ENCODE results near the gene RFPL1.
"Not testable (repeated sequence)": the region's sequence is repeated elsewhere in the genome, so short reads cannot be mapped to it uniquely, and the experiment has no call there.

Gene RFPL1

GRCh38 chr22:29414951-29415591 lies 23.3 kb upstream of the RFPL1 start:
- not testable (repeated sequence) for H3K4me1 ChIP-seq (ENCODE audit: insufficient read depth, low read length); H3K4me3 ChIP-seq (ENCODE audit: low read length); H3K9me3 ChIP-seq (ENCODE audit: low read length); H3K36me3 ChIP-seq (ENCODE audit: insufficient read depth, low read length); H2AFZ ChIP-seq (ENCODE audit: low read depth, low read length); H3K27me3 ChIP-seq (ENCODE audit: insufficient read depth, low read length)

- not testable (repeated sequence) for H3K9me3 ChIP-seq (ENCODE audit: low read length); H3K4me1 ChIP-seq (ENCODE audit: insufficient read depth, low read length); H3K27me3 ChIP-seq (ENCODE audit: insufficient read depth, low read length); H3K4me3 ChIP-seq (ENCODE audit: low read length); H3K36me3 ChIP-seq (ENCODE audit: insufficient read depth, low read length); H2AFZ ChIP-seq (ENCODE audit: low read depth, low read length)
Measured at GRCh38 chr22:29418704-29419103, 19.7 kb upstream of the RFPL1 start.

DNA sequence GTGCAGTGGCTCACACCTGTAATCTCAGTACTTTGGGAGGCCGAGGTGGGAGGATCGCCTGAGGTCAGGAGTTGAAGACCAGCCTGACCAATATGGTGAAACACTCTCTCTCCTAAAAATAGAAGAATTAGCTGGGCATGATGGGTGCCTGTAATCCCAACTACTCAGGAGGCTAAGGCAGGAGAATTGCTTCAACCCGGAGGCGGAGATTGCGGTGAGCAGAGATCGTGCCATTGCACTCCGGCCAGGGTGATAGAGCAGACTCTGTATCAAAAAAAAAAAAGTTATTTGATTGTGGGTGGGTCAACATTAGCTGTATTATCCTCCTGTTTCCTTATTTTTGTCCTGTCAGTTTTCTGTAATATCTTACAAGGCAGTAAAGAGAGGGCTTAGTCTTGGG lies 11.9 kb upstream of the RFPL1 start:
- Histone ChIP-seq H3K27me3 (ENCODE audit: insufficient read depth, low read length) (no peaks in the 10 kb centered on the region), H3K36me3 (ENCODE audit: insufficient read depth, low read length) (no peaks in the 10 kb centered on the region), H3K9me3 (ENCODE audit: low read length) (no peaks in the 10 kb centered on the region), H3K4me3 (ENCODE audit: low read length) (no peak overlapping the region), H3K4me1 (ENCODE audit: insufficient read depth, low read length) (no peaks in the 10 kb centered on the region), H2AFZ (ENCODE audit: low read depth, low read length) (no peak overlapping the region)

- H3K4me3 ChIP-seq (ENCODE audit: low read length), result no peak overlapping the region
- H3K4me1 ChIP-seq (ENCODE audit: insufficient read depth, low read length), result no peaks in the 10 kb centered on the region
- no peaks in the 10 kb centered on the region for H3K9me3 ChIP-seq (ENCODE audit: low read length)
- H2AFZ ChIP-seq (ENCODE audit: low read depth, low read length), result no peak overlapping the region
- no peaks in the 10 kb centered on the region for H3K27me3 ChIP-seq (ENCODE audit: insufficient read depth, low read length)
- H3K36me3 ChIP-seq (ENCODE audit: insufficient read depth, low read length), result no peaks in the 10 kb centered on the region
Measured at GRCh38 chr22:29427176-29427760, 11.1 kb upstream of the RFPL1 start.

DNA sequence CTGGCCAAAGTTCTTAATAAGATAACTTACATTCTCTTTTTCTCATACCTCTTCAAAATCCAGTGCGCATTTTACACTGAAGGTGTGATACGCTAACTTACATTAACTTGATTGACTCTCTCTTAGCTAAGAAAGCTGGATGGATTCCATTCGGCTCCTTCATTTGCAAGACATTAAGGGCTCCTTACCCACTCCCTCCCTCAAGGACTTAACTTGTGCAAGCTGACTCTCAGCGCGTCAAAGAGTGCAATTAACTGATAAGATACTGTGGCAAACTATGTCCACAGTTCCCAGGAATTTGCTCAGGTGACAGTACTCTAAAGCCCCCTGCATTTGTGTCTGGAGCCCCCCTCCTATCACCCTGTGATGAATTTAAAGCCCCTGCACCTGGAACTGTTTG lies 6.4 kb upstream of the RFPL1 start:
- H2AFZ ChIP-seq (ENCODE audit: low read depth, low read length), result no peak overlapping the region
- no peaks in the 10 kb centered on the region for H3K27me3 ChIP-seq (ENCODE audit: insufficient read depth, low read length)
- H3K4me3 ChIP-seq (ENCODE audit: low read length), result no peak overlapping the region
- H3K4me1 ChIP-seq (ENCODE audit: insufficient read depth, low read length), result no peaks in the 10 kb centered on the region
- no peaks in the 10 kb centered on the region for H3K9me3 ChIP-seq (ENCODE audit: low read length)
- H3K36me3 ChIP-seq (ENCODE audit: insufficient read depth, low read length), result no peaks in the 10 kb centered on the region

DNA sequence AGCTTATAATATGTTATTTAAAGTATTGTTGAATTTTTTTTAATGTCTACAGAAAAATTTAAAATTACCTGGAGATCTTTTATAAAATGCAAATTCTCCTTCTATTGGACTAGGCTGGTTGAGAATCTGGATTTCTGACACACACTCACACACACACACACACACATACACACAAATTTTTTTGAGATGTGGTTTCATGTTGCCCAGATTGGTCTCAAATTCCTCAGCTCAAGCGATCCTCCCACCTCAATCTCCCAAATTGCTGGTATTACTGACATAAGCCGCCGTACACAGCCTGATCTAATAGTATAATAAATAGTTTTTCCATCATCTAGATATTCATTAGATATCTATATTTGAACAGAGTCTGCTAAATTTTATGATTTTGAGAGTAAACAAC lies 4.5 kb upstream of the RFPL1 start:
- Histone ChIP-seq H3K27me3 (ENCODE audit: insufficient read depth, low read length) (no peaks in the 10 kb centered on the region), H2AFZ (ENCODE audit: low read depth, low read length) (no peak overlapping the region), H3K4me3 (ENCODE audit: low read length) (no peak overlapping the region), H3K9me3 (ENCODE audit: low read length) (no peaks in the 10 kb centered on the region), H3K4me1 (ENCODE audit: insufficient read depth, low read length) (no peaks in the 10 kb centered on the region), H3K36me3 (ENCODE audit: insufficient read depth, low read length) (no peaks in the 10 kb centered on the region)

DNA sequence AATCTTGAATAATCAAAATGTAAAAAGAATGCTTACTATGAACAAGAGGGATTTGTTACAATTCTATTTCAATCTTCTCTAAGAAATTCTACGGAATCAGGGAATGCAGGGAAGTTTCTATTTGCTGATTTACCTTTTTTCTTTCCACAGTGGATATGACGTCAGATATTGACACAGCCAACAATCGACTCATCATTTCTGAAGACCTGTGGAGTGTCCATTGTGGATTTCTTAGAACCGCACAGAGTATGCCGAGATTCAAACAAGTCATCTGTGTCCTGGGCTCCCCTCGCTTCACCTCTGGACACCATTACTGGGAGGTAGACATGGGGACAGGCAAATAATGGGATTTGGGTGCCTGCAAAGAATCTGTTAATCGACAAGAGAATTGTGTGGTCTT lies 4.1 kb upstream of the RFPL1 start:
- H3K9me3 ChIP-seq (ENCODE audit: low read length), result no peaks in the 10 kb centered on the region
- H3K4me3 ChIP-seq (ENCODE audit: low read length), result no peak overlapping the region
- no peaks in the 10 kb centered on the region for H3K36me3 ChIP-seq (ENCODE audit: insufficient read depth, low read length)
- no peaks in the 10 kb centered on the region for H3K27me3 ChIP-seq (ENCODE audit: insufficient read depth, low read length)
- no peaks in the 10 kb centered on the region for H3K4me1 ChIP-seq (ENCODE audit: insufficient read depth, low read length)
- H2AFZ ChIP-seq (ENCODE audit: low read depth, low read length), result no peak overlapping the region

- H3K4me1 ChIP-seq (ENCODE audit: insufficient read depth, low read length), result no peaks in the 10 kb centered on the region
- no peak overlapping the region for H2AFZ ChIP-seq (ENCODE audit: low read depth, low read length)
- no peaks in the 10 kb centered on the region for H3K36me3 ChIP-seq (ENCODE audit: insufficient read depth, low read length)
- no peaks in the 10 kb centered on the region for H3K27me3 ChIP-seq (ENCODE audit: insufficient read depth, low read length)
- no peaks in the 10 kb centered on the region for H3K9me3 ChIP-seq (ENCODE audit: low read length)
- no peak overlapping the region for H3K4me3 ChIP-seq (ENCODE audit: low read length)
Measured at GRCh38 chr22:29435236-29436136, 2.9 kb upstream of the RFPL1 start.

- no peaks in the 10 kb centered on the region for H3K36me3 ChIP-seq (ENCODE audit: insufficient read depth, low read length)
- H3K4me1 ChIP-seq (ENCODE audit: insufficient read depth, low read length), result peaks cover 8% of the 10 kb centered on the region
- no peak overlapping the region for H3K4me3 ChIP-seq (ENCODE audit: low read length)
- no peaks in the 10 kb centered on the region for H3K27me3 ChIP-seq (ENCODE audit: insufficient read depth, low read length)
- no peak overlapping the region for H2AFZ ChIP-seq (ENCODE audit: low read depth, low read length)
- no peaks in the 10 kb centered on the region for H3K9me3 ChIP-seq (ENCODE audit: low read length)
Measured at GRCh38 chr22:29442976-29443375, 4.6 kb downstream of the RFPL1 start.

- Histone ChIP-seq H3K27me3 (ENCODE audit: insufficient read depth, low read length) (no peaks in the 10 kb centered on the region), H3K4me1 (ENCODE audit: insufficient read depth, low read length) (peaks cover 8% of the 10 kb centered on the region), H3K4me3 (ENCODE audit: low read length) (no peak overlapping the region), H2AFZ (ENCODE audit: low read depth, low read length) (no peak overlapping the region), H3K36me3 (ENCODE audit: insufficient read depth, low read length) (no peaks in the 10 kb centered on the region), H3K9me3 (ENCODE audit: low read length) (no peaks in the 10 kb centered on the region)
Measured at GRCh38 chr22:29443452-29443851, 5.1 kb downstream of the RFPL1 start.

DNA sequence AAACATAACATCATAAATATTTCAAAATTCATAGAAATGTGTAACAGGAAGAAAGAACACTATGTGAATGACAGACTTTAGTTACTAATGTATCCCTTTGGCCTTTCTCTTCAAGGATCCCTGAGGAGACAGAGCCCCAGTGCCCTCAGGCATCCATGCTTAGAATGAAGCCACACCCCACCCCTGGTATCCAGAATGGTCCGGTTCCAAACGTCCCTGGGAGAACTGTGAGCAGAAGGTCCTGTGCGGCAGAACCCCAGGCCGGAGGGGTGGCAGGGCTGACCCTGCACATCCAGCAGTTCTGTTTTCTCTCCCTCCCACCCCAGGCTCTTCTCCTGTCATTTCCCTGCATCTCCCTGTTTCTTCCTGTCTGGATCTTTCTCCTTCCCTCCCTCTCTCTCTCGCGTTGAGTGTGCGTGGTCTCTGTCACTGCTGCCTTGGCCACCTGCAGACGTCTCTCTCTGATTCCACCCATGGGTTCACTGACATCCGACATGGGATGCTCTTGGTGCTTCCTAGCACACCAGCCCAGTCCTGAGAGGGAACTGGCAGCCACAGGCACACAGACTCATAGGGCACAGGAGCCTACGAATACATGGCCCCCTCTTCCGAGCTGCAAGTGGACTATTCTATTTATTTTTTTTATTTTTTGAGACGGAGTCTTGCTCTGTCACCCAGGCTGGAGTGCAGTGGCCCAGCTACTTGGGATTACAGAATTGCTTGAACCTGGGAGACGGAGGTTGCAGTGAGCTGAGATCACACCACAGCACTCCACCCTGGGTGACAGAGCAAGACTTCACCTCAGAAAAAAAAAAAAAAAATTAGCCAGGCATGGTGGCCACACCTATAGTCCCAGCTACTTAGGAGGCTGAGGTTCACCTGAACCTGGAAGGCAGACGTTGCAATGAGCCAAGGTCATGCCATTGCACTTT lies 5.7 kb downstream of the RFPL1 start:
- Histone ChIP-seq H2AFZ (ENCODE audit: low read depth, low read length) (no peak overlapping the region), H3K9me3 (ENCODE audit: low read length) (no peaks in the 10 kb centered on the region), H3K27me3 (ENCODE audit: insufficient read depth, low read length) (no peaks in the 10 kb centered on the region)

GRCh38 chr22:29445508-29445907 lies 7.1 kb downstream of the RFPL1 start:
- Histone ChIP-seq H2AFZ (ENCODE audit: low read depth, low read length) (no peak overlapping the region), H3K27me3 (ENCODE audit: insufficient read depth, low read length) (no peaks in the 10 kb centered on the region), H3K36me3 (ENCODE audit: insufficient read depth, low read length) (no peaks in the 10 kb centered on the region), H3K4me1 (ENCODE audit: insufficient read depth, low read length) (peaks cover 8% of the 10 kb centered on the region), H3K4me3 (ENCODE audit: low read length) (no peak overlapping the region), H3K9me3 (ENCODE audit: low read length) (no peaks in the 10 kb centered on the region)

More for the DNA sequence above, 5.7 kb downstream of the RFPL1 start:
- Histone ChIP-seq H3K36me3 (ENCODE audit: insufficient read depth, low read length) (no peaks in the 10 kb centered on the region), H3K4me1 (ENCODE audit: insufficient read depth, low read length) (peaks cover 8% of the 10 kb centered on the region), H3K4me3 (ENCODE audit: low read length) (no peak overlapping the region)
